ENCODE measurements around the gene DOCK3.
"Not testable (repeated sequence)": the region's sequence is repeated elsewhere in the genome, so short reads cannot be mapped to it uniquely, and the experiment has no call there.

The DOCK3 gene

GRCh38 chr3:51384726-51385473, 710.2 kb downstream of the DOCK3 start, which contains the start of gene MANF:
TSS of gene MANF (plus strand) at chr3:51385291. CDS start at chr3:51385343, 52 bp downstream.
- Mint-ChIP-seq H3K27me3 (no peaks in the 10 kb centered on the region), H3K27ac (ENCODE audit: low read depth) (peak within 1 kb of the TSS; percentile 99), H3K36me3 (ENCODE audit: insufficient read depth) (peaks cover 31% of the 10 kb centered on the region)

GRCh38 chr3:51385621-51386091, 710.9 kb downstream of the DOCK3 start:
- Mint-ChIP-seq H3K36me3 (ENCODE audit: insufficient read depth) (peaks cover 31% of the 10 kb centered on the region), H3K27me3 (no peaks in the 10 kb centered on the region), H3K9me3 (no peaks in the 10 kb centered on the region), H3K4me3 (peak overlapping the region; percentile 97), H3K4me1 (peaks cover 54% of the 10 kb centered on the region), H3K27ac (ENCODE audit: low read depth) (peak overlapping the region; percentile 99)
- DNase-seq (ENCODE audit: low spot score in 2 of 2): no peak
- no peak for ATAC-seq (replicated peaks; ENCODE audit: extremely low read depth, poor library complexity, severe bottlenecking)

More at GRCh38 chr3:51384726-51385473, 710.2 kb downstream of the DOCK3 start, which contains the start of gene MANF:
- peak within 1 kb of the TSS; percentile 97 for H3K4me3 Mint-ChIP-seq
- DNase-seq (ENCODE audit: low spot score in 2 of 2) (peak; percentile 84 to 96), ATAC-seq (replicated peaks; ENCODE audit: extremely low read depth, poor library complexity, severe bottlenecking) (peak; percentile 99)
- H3K4me1 Mint-ChIP-seq: peaks cover 47% of the 10 kb centered on the region
- H3K9me3 Mint-ChIP-seq: no peaks in the 10 kb centered on the region

- Mint-ChIP-seq H3K36me3 (ENCODE audit: insufficient read depth) (peaks cover 31% of the 10 kb centered on the region), H3K4me3 (peak overlapping the region; percentile 97), H3K4me1 (peaks cover 56% of the 10 kb centered on the region), H3K27ac (ENCODE audit: low read depth) (peak overlapping the region; percentile 99), H3K27me3 (no peaks in the 10 kb centered on the region), H3K9me3 (no peaks in the 10 kb centered on the region)
- no peak for DNase-seq (ENCODE audit: low spot score in 2 of 2)
- ATAC-seq (replicated peaks; ENCODE audit: extremely low read depth, poor library complexity, severe bottlenecking): no peak
These were observed 711.6 kb downstream of the DOCK3 start for GRCh38 chr3:51386159-51386851.

DNA sequence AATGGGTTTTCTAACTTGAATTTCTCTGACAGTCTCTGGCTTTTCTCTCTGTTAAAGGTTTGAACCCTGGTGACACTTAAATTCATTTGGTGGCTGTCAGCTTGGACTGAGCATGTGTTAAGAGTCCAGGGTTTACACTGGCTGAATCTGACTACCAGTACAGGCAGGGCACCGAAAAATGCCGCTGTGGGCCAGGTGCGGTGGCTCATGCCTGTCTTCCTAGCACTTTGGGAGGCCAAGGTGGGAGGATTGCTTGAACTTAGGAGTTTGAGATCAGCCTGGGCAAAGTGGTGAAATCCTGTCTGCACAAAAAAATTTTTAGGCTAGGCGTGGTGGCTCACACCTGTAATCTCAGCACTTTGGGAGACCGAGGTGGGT, 712.1 kb downstream of the DOCK3 start:
- H3K36me3 Mint-ChIP-seq (ENCODE audit: insufficient read depth): peaks cover 34% of the 10 kb centered on the region
- H3K27me3 Mint-ChIP-seq: no peaks in the 10 kb centered on the region
- H3K9me3 Mint-ChIP-seq: no peaks in the 10 kb centered on the region
- H3K4me1 Mint-ChIP-seq: peaks cover 56% of the 10 kb centered on the region
- H3K4me3 Mint-ChIP-seq: peak overlapping the region; percentile 97
- DNase-seq (ENCODE audit: low spot score in 2 of 2) (no peak), ATAC-seq (replicated peaks; ENCODE audit: extremely low read depth, poor library complexity, severe bottlenecking) (no peak)
- H3K27ac Mint-ChIP-seq (ENCODE audit: low read depth): no peak overlapping the region

DNA sequence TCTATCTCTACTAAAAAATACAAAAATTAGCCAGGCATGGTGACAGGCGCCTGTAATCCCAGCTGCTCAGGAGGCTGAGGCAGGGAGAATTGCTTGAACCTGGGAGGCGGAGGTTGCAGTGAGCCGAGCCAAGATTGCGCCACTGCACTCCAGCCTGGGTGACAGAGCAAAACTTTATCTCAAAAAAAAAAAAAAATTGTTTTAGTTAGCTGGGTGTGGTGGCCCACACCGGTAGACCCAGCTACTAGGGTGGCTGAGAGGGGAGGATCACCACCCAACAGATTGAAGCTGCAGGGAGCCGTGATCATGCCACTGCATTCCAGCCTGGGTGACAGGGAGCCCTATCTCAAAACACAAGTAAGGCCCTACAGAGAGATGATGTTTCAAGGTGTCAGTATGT, 712.6 kb downstream of the DOCK3 start:
- not testable (repeated sequence) for ATAC-seq (replicated peaks; ENCODE audit: extremely low read depth, poor library complexity, severe bottlenecking); H3K27ac Mint-ChIP-seq (ENCODE audit: low read depth); H3K9me3 Mint-ChIP-seq; H3K4me3 Mint-ChIP-seq; H3K27me3 Mint-ChIP-seq; DNase-seq (ENCODE audit: low spot score in 2 of 2)
- peaks cover 56% of the 10 kb centered on the region for H3K4me1 Mint-ChIP-seq
- H3K36me3 Mint-ChIP-seq (ENCODE audit: insufficient read depth): peaks cover 38% of the 10 kb centered on the region

DNA sequence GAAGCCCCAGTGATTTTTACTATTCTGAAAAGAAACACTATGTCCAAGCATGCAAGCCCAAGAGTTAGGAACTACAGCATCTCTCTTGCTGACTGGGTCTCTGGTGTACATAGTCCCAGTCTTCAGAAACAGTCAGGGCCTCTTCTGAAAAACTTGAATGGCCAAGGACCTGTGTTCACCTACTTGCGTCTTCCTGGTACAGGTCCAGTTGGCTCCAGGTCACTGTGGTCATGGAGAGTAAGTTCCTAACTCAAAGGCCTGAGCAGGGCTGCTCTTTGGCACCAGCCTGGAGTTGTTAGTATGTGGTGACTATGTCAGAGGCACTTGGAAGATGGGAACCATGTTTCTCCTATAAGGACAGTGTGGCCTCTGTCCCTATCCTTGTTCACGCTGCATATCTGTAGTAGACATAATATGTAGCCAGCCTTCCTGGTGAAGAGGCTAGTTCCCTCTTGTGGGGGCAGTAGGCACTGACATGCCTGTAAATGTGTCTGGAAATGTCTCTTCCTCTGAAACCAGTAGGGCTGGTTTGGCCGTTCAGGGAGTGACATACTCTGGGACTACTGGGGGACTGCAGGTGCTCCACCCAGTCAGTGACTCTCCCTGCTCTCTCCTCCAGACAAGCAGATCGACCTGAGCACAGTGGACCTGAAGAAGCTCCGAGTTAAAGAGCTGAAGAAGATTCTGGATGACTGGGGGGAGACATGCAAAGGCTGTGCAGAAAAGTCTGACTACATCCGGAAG, 713.7 kb downstream of the DOCK3 start:
- Mint-ChIP-seq H3K27me3 (no peaks in the 10 kb centered on the region), H3K9me3 (no peaks in the 10 kb centered on the region), H3K36me3 (ENCODE audit: insufficient read depth) (peaks cover 48% of the 10 kb centered on the region), H3K27ac (ENCODE audit: low read depth) (no peak overlapping the region), H3K4me3 (no peak overlapping the region), H3K4me1 (peaks cover 53% of the 10 kb centered on the region)
- DNase-seq (ENCODE audit: low spot score in 2 of 2): no peak
- no peak for ATAC-seq (replicated peaks; ENCODE audit: extremely low read depth, poor library complexity, severe bottlenecking)

DNA sequence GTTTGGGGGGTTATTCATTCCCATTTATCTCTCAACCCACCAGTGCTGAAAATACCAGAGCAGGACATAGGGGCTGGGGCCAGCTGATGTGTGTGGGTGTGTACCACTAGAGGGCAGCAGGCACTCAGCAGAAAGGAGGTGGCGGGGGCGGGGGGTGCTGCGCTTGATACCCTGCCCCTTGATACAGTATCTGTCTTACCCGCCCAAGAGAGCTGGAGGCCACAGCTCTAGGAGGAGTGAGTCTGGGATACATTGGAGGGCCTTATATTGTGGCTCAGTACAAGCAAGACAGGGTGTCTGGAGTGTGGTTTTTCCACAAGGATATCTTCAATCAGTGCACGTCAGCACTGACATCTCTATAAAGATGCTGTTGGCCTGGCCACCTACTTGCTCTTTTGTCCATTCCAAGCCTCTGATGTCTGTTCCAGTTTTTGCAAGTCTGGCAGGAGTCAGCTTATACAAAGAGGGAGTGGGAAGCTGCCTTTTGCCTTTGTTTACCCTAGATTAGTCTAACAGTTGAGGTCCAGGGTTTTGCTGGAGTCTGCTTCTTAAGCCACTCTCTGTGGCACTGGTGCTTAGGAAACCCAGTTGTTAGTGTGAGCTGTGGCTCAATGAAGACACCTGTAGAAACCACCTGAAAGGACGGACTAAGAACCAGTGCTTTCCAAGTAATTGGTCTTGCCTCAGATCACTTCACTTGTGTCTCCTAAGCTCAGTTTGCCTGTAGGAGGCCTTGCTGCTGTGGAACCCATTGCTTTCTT, 714.9 kb downstream of the DOCK3 start:
- no peak for ATAC-seq (replicated peaks; ENCODE audit: extremely low read depth, poor library complexity, severe bottlenecking)
- Mint-ChIP-seq H3K4me3 (peak overlapping the region; percentile 37), H3K36me3 (ENCODE audit: insufficient read depth) (peaks cover 55% of the 10 kb centered on the region), H3K4me1 (peaks cover 51% of the 10 kb centered on the region), H3K27ac (ENCODE audit: low read depth) (no peak overlapping the region), H3K27me3 (no peaks in the 10 kb centered on the region), H3K9me3 (no peaks in the 10 kb centered on the region)
- DNase-seq (ENCODE audit: low spot score in 2 of 2): no peak

- Mint-ChIP-seq H3K27me3 (no peaks in the 10 kb centered on the region), H3K27ac (ENCODE audit: low read depth) (peak overlapping the region; percentile 76), H3K9me3 (no peaks in the 10 kb centered on the region), H3K4me3 (peak overlapping the region; percentile 75), H3K4me1 (peaks cover 55% of the 10 kb centered on the region), H3K36me3 (ENCODE audit: insufficient read depth) (peaks cover 54% of the 10 kb centered on the region)
- ATAC-seq (replicated peaks; ENCODE audit: extremely low read depth, poor library complexity, severe bottlenecking): peak; percentile 0
- DNase-seq (ENCODE audit: low spot score in 2 of 2): no peak
These were observed 715.7 kb downstream of the DOCK3 start for GRCh38 chr3:51390246-51391074.

DNA sequence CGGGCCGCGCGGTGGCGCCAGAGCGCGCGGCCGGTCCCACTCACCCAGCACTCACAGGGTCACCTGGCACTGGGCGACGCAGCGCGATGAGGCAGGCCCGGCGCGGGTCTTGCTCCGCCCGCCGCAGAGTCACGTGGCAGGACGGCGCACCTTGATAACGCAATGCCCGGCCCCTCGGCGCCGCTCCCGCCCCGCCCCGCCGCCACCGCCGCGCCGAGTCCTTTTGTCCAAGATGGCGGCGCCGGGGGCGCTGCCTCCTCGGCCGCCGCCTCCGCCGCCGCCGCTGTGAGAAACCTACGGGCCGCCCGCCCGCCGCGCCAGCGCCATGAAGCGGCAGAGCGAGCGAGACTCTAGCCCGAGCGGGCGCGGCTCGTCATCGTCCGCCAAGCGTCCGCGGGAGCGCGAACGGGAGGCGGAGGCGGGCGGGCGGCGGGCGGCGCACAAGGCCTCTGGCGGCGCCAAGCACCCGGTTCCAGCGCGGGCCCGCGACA, 716.4 kb downstream of the DOCK3 start, which contains the start of gene RBM15B:
Gene RBM15B, plus strand, starts transcription at position 211 of the 491 bp plus-strand sequence. Its CDS starts 115 bp downstream, at position 326.
- H3K36me3 Mint-ChIP-seq (ENCODE audit: insufficient read depth): peaks cover 54% of the 10 kb centered on the region
- H3K27ac Mint-ChIP-seq (ENCODE audit: low read depth): peak within 1 kb of the TSS; percentile 81
- H3K4me3 Mint-ChIP-seq: peak within 1 kb of the TSS; percentile 75
- H3K4me1 Mint-ChIP-seq: peaks cover 50% of the 10 kb centered on the region
- H3K27me3 Mint-ChIP-seq: no peaks in the 10 kb centered on the region
- no peaks in the 10 kb centered on the region for H3K9me3 Mint-ChIP-seq
- ATAC-seq (replicated peaks; ENCODE audit: extremely low read depth, poor library complexity, severe bottlenecking): peak; percentile 92
- DNase-seq (ENCODE audit: low spot score in 2 of 2): peak; percentile 89 to 93

GRCh38 chr3:51391566-51392354, 717.0 kb downstream of the DOCK3 start:
- Mint-ChIP-seq H3K36me3 (ENCODE audit: insufficient read depth) (peaks cover 53% of the 10 kb centered on the region), H3K4me3 (peak overlapping the region; percentile 75), H3K4me1 (peaks cover 50% of the 10 kb centered on the region), H3K27ac (ENCODE audit: low read depth) (peak overlapping the region; percentile 81), H3K9me3 (no peaks in the 10 kb centered on the region), H3K27me3 (no peaks in the 10 kb centered on the region)
- ATAC-seq (replicated peaks; ENCODE audit: extremely low read depth, poor library complexity, severe bottlenecking): peak; percentile 41
- peak; percentile 31 to 47 for DNase-seq (ENCODE audit: low spot score in 2 of 2)
